ENCODE results near the gene CNKSR3.
"Not testable (repeated sequence)": the region's sequence is repeated elsewhere in the genome, so short reads cannot be mapped to it uniquely, and the experiment has no call there.

Gene CNKSR3

DNA sequence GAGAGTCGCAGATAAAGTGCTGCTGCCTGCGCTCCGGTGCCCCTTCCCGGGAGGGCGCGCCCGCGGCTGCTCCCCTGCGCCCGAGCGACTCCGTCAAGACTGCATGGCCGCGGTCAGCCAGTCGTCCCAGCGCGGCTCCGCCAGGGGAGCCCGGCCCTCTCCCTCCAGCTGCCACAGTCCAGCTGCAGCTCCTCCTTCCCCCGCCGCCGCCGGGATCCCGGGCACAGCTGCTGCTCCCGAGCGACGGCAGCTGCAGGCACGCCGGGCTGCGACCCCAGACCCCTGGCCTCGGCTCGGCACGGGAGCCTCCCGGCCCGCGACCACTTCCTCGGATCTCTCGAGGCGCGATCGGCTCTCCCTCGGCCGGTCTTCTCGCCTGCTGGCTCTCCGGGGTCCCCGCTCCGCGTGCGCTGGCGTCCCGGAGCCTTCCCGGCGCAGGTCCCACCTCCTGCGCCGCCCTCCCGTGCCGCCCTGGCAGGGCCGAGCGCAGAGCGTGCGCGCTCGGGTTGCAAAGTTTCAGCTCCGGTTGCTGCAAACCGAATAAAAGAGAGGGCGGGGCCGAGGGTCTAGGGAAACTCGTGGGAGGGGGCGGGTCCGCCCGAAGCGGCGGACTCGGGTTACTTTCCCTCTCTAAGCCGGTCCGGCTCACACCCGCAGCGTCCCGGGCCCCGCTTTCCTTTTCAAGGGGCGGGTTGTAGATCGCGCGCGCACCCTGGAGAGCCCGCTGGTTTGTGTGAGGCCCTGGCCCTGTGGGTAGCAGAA is at the start of gene CNKSR3:
Gene CNKSR3, minus strand, starts transcription at position 542 of the 762 bp plus-strand sequence. CDS start 571 bp downstream, outside the sequence.
- DNase-seq, result peak; percentile 40 to 67

DNA sequence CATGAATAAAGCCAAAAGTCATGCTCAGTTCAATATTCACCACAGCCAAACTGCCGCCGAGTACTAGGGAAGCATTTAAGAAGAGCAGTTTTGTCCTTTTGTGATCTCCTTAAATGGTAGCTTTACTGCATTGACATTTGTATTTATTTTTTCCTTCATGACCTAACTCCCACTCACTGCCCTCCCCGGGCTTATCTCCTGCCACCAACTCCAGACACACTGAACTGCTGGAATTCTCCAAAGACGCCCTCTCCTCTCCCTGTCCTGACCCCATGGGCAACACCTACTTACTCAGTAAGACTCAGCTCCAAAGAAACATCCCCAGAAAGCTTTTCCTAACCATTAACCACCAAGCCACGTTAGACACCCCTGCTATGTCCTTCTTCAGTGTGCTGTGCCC is 48.5 kb upstream of the CNKSR3 start:
- DNase-seq, result no peak

DNA sequence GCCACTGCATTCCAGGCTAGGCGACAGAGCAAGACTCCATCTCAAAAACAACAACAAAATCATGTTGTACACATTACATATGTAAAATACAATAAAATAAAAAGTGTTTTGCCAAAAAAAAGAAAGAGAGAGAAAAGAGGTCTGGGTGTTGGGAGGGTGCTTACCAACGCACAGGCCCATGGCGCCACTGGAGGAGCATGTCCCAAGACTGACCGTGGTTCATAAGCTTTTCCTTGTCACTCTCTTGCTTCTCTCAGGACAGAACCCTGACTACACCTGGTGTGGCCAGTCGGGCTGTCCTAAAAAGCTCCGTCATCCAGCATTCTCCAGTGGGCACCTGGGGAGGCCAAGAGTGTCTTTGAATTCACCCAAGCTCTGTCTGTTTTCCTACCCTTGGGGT is 48.0 kb upstream of the CNKSR3 start:
- DNase-seq, result no peak

DNA sequence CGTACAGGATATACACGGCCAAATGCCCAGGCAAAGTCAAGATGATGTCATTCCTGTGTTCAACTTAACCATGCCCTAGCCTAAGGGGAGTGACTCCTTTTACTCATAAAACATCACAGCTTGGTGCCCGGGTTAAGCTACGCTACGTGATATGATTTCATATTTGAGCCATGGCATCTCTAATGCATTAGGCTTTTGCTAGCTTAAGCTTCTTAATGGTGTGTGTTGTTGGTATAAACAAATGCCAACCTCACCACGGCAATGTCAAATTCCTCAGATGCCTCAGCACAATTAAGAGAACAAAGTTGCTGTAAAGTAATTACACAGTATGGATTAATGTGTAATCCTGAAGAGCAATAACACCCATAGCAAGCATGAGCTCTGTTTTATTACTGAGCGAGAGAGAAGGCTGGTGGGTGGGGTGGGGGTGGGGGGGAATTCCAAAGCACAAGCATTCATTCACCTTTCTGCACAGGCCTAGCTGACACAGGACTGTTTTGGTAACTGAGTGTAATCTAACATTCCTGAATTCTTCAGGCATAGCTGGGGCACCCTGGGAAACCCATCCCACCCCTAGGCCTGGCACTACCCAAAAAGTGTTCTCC is 44.7 kb upstream of the CNKSR3 start:
- DNase-seq, result no peak

DNA sequence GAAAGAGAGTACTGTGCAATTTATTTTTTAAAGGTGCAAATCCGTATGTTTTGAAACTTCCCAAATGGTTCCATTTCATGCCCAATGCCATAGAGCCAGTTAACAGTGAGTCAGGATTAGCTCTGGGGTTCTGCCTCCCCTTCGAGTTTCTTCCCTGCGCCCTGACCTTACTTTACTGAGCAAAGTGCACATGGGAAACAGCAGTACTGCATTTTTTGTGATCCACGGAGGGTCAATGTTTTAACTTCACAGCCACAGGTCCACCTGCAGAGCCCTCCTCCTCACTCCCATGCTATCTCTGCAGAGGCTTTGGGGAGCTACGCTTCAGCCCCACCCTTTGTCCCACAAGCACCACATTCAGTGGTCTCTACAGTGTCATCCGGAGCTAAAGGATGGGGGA is 44.0 kb upstream of the CNKSR3 start:
- DNase-seq, result no peak

DNA sequence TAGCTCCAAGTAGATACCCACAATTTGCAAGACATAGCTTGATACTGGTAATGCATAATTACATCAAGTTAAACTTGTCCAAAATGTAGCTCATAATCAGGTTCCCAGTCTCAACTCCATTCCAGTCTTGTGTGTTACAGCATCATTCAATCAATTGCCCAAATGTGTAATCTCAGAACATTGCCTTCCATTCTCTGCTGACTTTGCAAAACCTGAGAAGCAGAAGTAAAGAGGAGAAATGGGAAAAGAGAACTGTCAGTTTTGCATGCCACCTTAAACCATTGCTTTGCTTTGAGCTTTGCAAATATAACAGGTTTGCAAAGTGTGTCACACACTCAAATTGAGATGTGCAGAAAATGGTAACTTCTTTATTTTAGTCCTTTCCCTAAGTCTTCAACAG is 40.3 kb upstream of the CNKSR3 start:
- DNase-seq, result no peak

DNA sequence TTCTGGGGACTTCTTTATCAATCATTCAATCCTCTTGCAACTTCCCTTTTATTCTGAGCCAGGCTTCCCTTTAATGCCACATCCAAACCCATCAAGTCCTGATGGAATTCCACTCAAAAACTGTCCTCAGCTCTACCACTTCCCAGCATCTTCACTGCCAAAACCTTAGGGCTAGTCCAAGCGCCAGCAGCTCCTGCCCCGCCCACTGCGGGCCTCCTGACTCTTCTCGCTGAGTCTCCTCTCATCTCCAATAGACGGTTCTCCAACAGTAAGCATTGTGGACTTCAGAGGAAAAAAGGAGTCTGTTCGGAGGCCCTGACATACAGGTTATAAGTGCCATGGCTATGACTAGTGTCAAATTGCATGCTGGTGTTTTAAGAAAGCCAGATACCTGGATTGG is 38.7 kb upstream of the CNKSR3 start:
- DNase-seq, result no peak

DNA sequence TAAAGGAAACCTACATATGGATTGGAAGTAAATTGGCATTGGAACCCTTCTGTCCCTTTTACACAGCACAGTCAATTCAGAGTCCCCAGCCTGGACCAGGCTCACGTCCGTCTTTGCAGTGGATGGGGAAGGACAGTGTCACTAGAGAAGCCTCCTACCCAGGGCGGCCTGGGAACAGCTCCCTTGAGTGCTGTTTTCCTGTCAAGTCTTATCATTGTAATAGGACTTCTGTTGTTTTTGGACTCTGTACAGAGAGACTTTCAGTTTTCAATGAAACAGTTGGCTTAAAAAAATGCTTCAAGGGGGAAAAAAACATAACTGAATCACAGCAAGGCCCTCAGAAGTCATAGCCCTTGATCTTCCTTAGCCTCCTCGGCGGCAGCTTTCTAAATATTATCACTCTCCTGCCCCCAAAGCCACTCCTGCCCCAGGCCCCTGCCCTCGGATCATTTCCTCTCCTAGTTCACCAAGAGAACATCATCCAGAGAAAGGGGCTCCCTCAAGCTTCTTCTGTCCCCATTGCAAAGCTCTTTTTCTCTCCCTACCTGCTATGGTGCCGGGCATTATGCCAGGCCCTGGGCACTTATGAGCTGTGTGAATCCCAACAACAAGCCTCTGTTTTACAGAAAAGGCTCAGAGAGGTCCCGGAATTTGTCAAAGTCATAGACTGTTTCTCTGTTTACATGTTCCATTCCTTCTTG is 37.8 kb upstream of the CNKSR3 start:
- no peak for DNase-seq

DNA sequence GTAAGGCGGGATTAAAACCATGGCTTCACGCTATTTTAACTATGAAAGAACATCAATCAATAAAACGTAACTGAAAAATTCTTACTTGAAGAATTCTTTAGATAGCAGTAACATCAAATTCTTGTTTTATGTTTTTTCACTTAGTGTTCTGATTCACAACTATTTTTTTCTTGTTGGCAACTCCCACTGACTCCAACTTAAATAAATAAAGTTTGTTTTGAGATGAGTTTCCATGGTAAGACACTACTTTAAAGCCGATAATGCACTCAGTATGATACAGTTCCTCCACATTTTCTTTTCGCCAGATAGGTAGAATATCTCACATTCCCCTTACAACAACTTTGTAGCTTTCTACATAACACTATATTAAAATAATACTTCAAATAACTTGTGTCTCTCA is 33.1 kb upstream of the CNKSR3 start:
- DNase-seq, result no peak

DNA sequence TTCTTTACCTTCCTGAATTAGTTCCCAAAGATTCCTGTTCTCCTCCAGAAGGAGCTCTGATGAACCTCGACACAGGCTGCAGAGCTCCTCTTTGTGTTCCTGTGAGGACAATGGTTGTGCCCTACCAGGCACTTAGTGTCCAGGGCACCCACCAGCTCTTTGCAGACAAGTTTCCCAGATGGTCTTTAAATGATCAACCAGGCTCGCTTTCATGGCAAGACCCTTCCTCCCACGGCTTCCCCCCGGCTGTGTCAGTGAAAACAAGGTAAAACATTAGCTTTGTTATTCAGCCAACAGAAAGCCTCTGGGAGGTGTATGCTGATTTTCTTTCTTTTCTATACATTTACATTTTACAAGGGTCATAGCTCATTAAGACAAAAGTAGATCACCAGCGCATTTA is 32.3 kb upstream of the CNKSR3 start:
- DNase-seq, result no peak

DNA sequence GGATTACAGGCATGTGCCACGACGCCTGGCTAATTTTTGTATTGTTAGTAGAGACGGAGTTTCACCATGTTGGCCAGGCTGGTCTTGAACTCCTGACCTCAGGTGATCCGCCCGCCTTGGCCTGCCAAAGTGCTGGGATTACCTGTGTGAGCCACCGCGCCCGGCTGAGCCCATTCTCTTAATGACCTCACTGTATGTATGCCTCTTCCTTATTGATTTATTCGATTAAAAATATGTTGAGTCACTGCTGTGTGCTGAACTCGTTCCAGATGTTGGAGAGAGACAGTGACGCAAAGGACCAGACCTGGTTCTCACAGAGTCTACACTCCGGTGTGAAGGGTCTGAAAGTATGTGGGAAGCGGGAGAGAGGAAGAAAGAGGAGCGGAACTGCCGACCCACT is 31.4 kb upstream of the CNKSR3 start:
- not testable (repeated sequence) for DNase-seq

DNA sequence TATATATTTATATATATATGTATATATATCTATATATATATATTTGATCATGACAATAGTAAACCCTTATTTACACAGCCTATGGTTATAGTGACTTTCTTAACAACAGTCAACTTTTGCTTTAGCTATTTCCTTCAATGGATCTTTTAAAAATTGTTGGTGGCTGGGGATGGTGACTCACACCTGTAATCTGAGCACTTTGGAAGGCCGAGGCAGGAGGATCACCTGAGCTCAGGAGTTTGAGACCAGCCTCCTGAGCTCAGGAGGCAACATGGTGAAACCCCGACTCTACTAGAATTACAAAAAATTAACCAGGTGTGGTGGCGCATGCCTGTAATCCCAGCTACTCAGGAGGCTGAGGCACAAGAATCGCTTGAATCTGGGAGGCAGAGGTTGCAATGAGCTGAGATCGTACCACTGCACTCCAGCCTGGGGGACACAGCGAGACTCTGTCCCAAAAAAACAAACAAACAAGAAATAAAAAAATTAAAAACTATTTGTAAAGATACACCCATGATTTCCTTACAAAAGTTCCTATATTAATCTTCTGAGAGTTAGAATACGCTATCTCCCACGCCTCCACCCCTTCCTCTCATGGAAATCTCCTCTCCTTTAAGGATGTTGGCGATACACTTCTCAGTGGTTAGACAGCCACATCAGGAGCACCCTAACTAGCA is 29.2 kb upstream of the CNKSR3 start:
- DNase-seq, result no peak

DNA sequence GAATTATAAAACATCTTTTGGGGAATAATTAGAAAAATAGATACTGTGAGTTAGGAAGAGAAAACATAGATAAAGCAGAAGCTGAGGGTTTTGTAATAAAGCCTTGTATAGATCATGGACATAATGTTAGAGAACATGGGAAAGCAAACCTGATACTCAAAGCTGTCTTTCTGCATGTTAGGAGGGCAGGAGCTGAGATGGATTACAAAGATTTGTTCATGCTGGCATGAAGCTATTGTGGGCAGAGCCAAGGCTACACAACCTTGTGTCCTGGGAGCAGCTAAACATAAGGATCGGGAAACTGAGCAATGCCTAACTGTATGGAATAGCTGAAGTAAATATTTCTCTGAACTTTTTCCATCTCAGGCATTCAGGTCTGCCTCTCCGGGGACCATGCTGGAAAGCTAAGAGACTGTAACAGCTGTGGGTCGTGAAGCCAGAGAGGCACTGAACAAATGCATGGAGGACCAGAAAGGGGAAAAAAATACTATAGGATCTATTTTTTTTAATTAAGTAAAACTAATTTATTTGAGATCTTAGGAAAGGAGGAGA is 28.2 kb upstream of the CNKSR3 start:
- DNase-seq, result no peak

DNA sequence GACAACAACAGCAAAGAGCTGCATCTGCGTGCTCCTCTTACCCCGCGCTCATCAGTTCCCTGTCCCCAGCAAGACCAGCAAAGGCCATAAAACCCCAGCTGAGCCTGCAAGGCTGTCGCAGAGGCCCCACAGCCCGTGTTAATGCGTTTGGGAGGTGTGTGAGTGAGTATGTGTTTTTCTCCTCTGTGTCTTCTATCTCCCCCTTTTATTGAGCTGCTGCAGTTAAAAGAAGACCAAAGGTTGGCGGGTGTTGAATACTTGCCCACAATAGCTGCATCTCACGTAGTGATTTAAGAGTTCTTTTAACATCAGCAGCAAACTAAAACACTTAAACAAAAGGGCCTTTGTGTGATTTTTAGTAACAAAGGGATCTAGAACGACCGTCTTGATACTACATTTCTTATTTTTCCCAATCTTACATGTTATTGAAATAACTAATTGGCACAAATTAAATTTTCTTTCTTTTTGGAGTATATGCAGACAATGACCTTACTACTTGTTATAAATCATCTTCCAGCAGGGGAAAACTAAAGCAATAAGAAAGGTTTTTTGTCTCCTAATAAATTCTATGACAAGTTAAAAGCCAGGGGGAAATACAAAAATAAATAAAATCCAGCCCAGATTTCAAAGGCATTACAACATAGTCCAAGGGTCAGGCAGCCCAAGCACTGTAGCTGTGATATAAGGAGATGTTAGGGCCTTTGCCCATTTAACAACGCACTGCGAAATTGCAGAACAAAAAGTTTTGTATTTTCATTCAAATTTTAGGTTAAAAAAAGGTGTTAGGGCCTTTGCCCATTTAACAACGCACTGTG is 27.2 kb upstream of the CNKSR3 start:
- no peak for DNase-seq

DNA sequence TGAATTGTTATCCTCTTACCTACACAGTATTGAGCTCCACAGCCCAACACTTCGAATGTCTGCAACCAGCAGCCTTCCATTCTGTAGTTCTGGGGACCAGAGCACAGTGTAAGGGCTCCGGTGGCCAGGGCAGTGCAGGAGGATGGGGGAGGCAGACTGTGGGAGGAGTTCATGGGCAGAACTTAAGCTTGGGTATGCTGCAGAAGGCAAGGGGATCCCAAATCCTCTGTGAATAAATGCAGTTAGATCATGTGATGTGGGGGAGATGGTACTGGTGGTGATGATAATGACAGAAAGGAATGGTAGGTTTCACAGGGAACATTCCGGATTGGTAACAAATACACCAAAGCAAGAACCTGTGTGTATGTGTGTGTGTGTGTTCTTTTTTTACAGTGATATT is 26.5 kb upstream of the CNKSR3 start:
- DNase-seq, result no peak

DNA sequence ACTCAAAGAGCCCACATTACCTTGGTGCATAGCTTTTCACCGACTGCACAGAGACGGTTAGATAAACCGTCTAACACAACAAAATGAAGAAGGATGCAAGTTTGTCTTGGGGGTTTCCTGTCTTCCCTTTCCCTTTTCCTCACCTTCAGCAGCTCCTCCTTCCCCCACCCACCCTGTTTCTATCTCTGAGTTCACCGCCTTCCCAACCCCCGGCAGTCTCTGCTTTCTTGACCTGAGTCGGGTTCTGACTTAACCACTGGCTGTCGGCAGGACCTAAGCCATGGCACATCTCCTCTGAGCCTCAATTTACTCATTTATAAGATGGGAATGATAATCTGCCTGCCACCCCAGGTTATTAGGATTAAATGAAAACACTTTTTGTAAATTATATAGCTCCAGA is 25.8 kb upstream of the CNKSR3 start:
- no peak for DNase-seq

DNA sequence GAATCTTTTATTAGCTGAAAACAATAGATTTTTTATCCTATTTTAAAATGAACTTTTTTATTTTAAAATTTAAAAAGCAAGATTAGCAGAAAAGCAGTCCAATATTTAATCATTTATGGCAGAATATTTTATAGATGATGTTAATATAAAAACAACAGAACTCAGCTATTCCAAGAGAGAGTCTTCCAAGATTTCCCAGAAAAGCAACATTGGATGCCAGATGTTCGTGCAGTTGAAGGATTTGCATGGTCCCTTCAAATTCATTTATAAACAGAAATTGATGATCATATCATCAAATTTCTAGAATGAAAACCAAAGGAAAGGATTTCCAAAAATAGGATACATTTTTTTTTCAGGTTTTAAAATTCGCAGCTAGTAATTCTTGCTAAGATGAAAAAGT is 25.4 kb upstream of the CNKSR3 start:
- DNase-seq, result no peak

DNA sequence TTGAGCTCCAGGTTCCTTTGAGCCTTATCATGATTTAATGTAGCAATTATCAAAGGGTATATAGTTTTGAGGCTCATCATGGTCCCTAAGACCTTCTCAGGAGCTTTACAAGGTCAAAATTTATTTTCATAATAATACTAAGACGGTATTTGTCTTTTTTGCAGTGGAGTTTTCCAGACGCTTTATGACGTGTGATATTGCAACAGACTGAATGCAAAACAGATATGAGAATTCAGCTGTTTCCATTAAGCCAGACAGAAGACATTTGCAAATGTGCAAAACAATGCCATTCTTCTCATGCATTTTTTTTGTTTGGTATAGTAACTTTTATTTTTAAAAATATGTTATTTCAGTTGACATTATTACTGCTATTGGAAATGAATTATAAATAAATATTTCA is 24.7 kb upstream of the CNKSR3 start:
- DNase-seq, result no peak

DNA sequence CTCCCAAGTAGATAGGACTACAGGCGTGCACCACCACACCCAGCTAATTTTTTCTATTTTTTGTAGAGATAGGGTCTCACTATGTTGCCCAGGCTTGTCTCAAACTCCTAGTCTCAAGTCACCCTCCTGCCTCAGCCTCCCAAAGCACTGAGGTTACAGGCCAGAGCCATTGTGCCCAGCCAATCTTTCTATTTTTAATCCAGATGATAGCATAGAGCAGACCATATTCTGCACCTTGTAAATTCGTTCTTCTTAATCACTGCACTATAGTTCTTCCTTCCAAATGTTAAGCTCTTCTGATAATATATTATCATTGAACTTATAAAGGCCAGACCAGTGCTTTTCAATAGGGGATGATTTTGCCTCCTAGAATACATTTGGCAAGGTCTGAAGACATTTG is 24.0 kb upstream of the CNKSR3 start:
- no peak for DNase-seq

DNA sequence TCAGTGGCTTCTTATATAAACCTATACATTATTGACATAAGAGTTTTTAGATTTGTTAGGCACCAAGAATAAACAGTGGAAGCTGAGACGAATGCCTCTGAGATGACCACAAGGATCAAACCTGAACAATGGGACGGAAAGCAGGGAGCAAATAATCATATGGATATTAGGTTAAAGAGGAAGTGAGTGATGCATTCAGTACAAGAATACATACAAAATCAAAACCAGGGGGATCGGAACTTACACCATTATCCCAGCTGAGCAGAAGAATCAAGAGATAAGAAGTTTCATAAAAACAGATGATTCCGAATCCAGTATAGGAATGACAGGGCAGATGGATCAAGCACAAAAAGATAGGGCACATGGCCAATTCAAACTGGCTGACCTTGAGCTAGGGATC is 21.9 kb upstream of the CNKSR3 start:
- no peak for DNase-seq

DNA sequence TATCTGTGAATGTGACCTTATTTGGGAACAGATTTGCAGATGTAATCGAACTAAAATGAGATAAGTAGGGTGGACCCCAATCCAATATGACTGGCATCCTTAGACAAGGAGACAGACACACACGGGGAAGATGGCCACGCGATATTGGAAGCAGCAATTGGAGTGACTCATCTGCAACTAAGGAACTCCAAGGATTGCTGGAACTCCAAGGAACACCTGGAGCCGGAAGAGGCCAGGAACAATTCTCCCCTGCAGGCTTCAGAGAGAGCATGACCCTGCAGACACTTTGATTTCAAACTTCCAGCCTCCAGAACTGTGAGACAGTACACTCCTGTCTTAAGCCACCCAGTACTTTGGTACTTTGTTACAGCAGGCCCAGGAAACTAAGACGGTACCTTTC is 19.5 kb upstream of the CNKSR3 start:
- DNase-seq, result no peak

DNA sequence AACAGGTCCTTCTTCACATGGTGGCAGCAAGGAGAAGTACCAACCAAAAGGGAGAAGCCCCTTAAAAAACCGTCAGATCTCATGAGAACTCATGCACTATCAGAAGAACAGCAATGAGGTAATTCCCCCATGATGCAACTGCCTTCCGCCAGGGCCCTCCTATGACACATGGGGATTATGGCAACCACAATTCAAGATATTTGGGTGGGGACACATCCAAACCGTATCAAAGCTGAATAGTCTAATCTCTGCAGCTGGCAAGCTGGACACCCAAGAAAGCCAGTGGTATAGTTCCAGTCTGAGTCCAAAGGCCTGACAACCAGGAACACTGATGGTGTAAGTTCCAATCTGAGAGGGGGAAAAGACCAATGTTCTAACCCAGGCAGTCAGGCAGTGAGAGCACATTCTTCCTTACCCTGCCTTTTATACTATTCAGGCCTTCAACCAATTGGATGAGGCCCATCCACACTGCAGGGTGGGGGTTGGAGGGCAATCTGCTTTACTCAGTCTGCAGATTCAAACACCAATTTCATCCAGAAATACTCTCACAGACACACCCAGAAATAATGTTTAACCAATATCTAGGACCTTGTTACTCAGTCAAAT is 17.9 kb upstream of the CNKSR3 start:
- DNase-seq, result no peak

Data from stimulated activated CD4-positive, alpha-beta T cell treated with anti-CD3 and anti-CD28 coated beads, Interleukin-2, amount 100 ng/mL, for 24 hours (primary cell).